Esophagus mucosa (tissue), 1 donor: ENCODE results near the gene OR4K13. TPM values are rescaled to one million over a fixed set of nuclear protein-coding genes. Genes with fewer than 3 reads are reported as not detected.

ENCODE experiments used
- ATAC-seq: fragments of 200-7000 bp; cut with Tn5 transposase; one replicate; pipeline ENCODE4 v1.9.1; 2020
- total RNA-seq: library from RNA; stranded (reverse); gene quantifications from one replicate; pipeline ENCODE4 v1.2.4, GENCODE V29; 2023
- donor health status: DM: yes; HTN: yes; CAD: no.

Gene OR4K13
- not detected for total RNA-seq

GRCh38 chr14:20035938-20036337 is at the start of gene OR4K13:
Gene OR4K13, minus strand, starts transcription at chr14:20036038. Its CDS starts 1,280 bp downstream, at chr14:20034758.
- no peak for ATAC-seq

- ATAC-seq = no peak
Measured at GRCh38 chr14:20059745-20060144, 23.9 kb upstream of the OR4K13 start, which contains the start of gene OR4L1. Gene OR4L1, plus strand, starts transcription at chr14:20060045. Its CDS starts 0 bp downstream, at chr14:20060045.

GRCh38 chr14:20048202-20048601 is 12.4 kb upstream of the OR4K13 start:
- ATAC-seq = no peak

GRCh38 chr14:20044243-20044642 is 8.4 kb upstream of the OR4K13 start:
- ATAC-seq = no peak

GRCh38 chr14:20035449-20035848 is 389 bp downstream of the OR4K13 start:
- no peak for ATAC-seq

- ATAC-seq = no peak
Measured at GRCh38 chr14:20031058-20031457, 4.8 kb downstream of the OR4K13 start.

- ATAC-seq = no peak
Measured at GRCh38 chr14:20019257-20019865, 16.5 kb downstream of the OR4K13 start, which contains the start of gene OR4K14. Gene OR4K14, minus strand, starts transcription at chr14:20019307. Its CDS starts 4,114 bp downstream, at chr14:20015193.

GRCh38 chr14:20008156-20008555 is 27.7 kb downstream of the OR4K13 start:
- no peak for ATAC-seq

- ATAC-seq = no peak
Measured at GRCh38 chr14:20002319-20002718, 33.5 kb downstream of the OR4K13 start.

GRCh38 chr14:20001863-20002262 is 34.0 kb downstream of the OR4K13 start, which contains the start of gene OR4Q2:
Gene OR4Q2, plus strand, starts transcription at chr14:20002163.
- ATAC-seq = no peak

GRCh38 chr14:19993438-19993837 is 42.4 kb downstream of the OR4K13 start:
- ATAC-seq = no peak

Other genes with a start within 250 kb of the OR4K13 start
- not detected for gene OR4N2, start 232.3 kb downstream of the OR4K13 start, total RNA-seq
- not detected for gene OR4K2, start 160.9 kb downstream of the OR4K13 start, total RNA-seq
- gene OR4K5, start 115.4 kb downstream of the OR4K13 start, total RNA-seq = not detected
- gene OR4K1, start 105.1 kb downstream of the OR4K13 start, total RNA-seq = not detected
- gene OR4K15, start 60.4 kb downstream of the OR4K13 start, total RNA-seq = not detected
- not detected for gene OR4Q2, start 33.9 kb downstream of the OR4K13 start, total RNA-seq
- gene OR4K14, start 16.7 kb downstream of the OR4K13 start, total RNA-seq = not detected
- gene OR4L1, start 24.0 kb upstream of the OR4K13 start, total RNA-seq = not detected
- not detected for gene OR4K17, start 74.7 kb upstream of the OR4K13 start, total RNA-seq
- gene OR4N5, start 102.8 kb upstream of the OR4K13 start, total RNA-seq = not detected
- gene OR11G2, start 154.9 kb upstream of the OR4K13 start, total RNA-seq = not detected
- not detected for gene OR11H6, start 187.7 kb upstream of the OR4K13 start, total RNA-seq
- gene OR11H7, start 192.9 kb upstream of the OR4K13 start, total RNA-seq = not detected
- gene OR11H4, start 203.2 kb upstream of the OR4K13 start, total RNA-seq = not detected